ENCODE data around the gene CABP7.

CABP7 gene

GRCh38 chr22:29712119-29712518 is 7.7 kb upstream of the CABP7 start:
- DNase-seq (ENCODE audit: low spot score) = no peak
- in situ Hi-C loops (cut with MboI; ENCODE audit: low sequenced_read_pairs, unreplicated experiment) = no loop called here
- no peak for TF ChIP-seq CTCF (IDR thresholded peaks at IDR 0.05; ENCODE audit: borderline replicate concordance, control extremely low read depth, extremely low read depth, insufficient read depth, missing control alignments)

- in situ Hi-C loops (cut with MboI; ENCODE audit: low sequenced_read_pairs, unreplicated experiment) = no loop called here
- TF ChIP-seq CTCF (IDR thresholded peaks at IDR 0.05; ENCODE audit: borderline replicate concordance, control extremely low read depth, extremely low read depth, insufficient read depth, missing control alignments) = no peak
- no peak for DNase-seq (ENCODE audit: low spot score)
Observed at GRCh38 chr22:29713156-29713727, 6.6 kb upstream of the CABP7 start.

GRCh38 chr22:29715240-29715639 is 4.6 kb upstream of the CABP7 start:
- TF ChIP-seq CTCF (IDR thresholded peaks at IDR 0.05; ENCODE audit: borderline replicate concordance, control extremely low read depth, extremely low read depth, insufficient read depth, missing control alignments) = no peak
- in situ Hi-C loops (cut with MboI; ENCODE audit: low sequenced_read_pairs, unreplicated experiment) = no loop called here
- DNase-seq (ENCODE audit: low spot score) = no peak

GRCh38 chr22:29715705-29716104 is 4.1 kb upstream of the CABP7 start:
- in situ Hi-C loops (cut with MboI; ENCODE audit: low sequenced_read_pairs, unreplicated experiment) = no loop called here
- no peak for DNase-seq (ENCODE audit: low spot score)
- no peak for TF ChIP-seq CTCF (IDR thresholded peaks at IDR 0.05; ENCODE audit: borderline replicate concordance, control extremely low read depth, extremely low read depth, insufficient read depth, missing control alignments)

- DNase-seq (ENCODE audit: low spot score) = peak; percentile 74
- in situ Hi-C loops (cut with MboI; ENCODE audit: low sequenced_read_pairs, unreplicated experiment) = no loop called here
- no peak for TF ChIP-seq CTCF (IDR thresholded peaks at IDR 0.05; ENCODE audit: borderline replicate concordance, control extremely low read depth, extremely low read depth, insufficient read depth, missing control alignments)
Observed at GRCh38 chr22:29716814-29717545, 2.8 kb upstream of the CABP7 start.

GRCh38 chr22:29717789-29718188 is 2.0 kb upstream of the CABP7 start:
- TF ChIP-seq CTCF (IDR thresholded peaks at IDR 0.05; ENCODE audit: borderline replicate concordance, control extremely low read depth, extremely low read depth, insufficient read depth, missing control alignments) = no peak
- in situ Hi-C loops (cut with MboI; ENCODE audit: low sequenced_read_pairs, unreplicated experiment) = no loop called here
- DNase-seq (ENCODE audit: low spot score) = no peak

Data from GM13976 (cell line).